ENCODE measurements around the gene ZBTB21. TPM values are rescaled to one million over a fixed set of nuclear protein-coding genes. Genes with fewer than 3 reads are reported as not detected.

The ZBTB21 gene
- total RNA-seq, 2 donors from 2014 or later: 17.3 to 23.1 TPM

GRCh38 chr21:41965461-41966013, 44.6 kb downstream of the ZBTB21 start:
- no peaks in the 10 kb centered on the region for H3K27me3 ChIP-seq (ENCODE audit: control insufficient read depth, insufficient read depth, low read length, poor library complexity, severe bottlenecking)
- H3K27ac Mint-ChIP-seq: no peak overlapping the region
- H3K9me3 Mint-ChIP-seq: peaks cover 1% of the 10 kb centered on the region
- H3K9ac ChIP-seq (ENCODE audit: extremely low read depth, low read length, poor library complexity, severe bottlenecking): no peak overlapping the region
- peaks cover 22% of the 10 kb centered on the region for H3K4me1 Mint-ChIP-seq
- no peak overlapping the region for H3K27ac ChIP-seq (ENCODE audit: low read depth, low read length)
- H3K27me3 Mint-ChIP-seq (ENCODE audit: insufficient read depth): peaks cover 3% of the 10 kb centered on the region
- TF ChIP-seq CTCF (conservative IDR thresholded peaks at IDR 0.05): no peak
- WGBS, 2 experiments (ENCODE audit: insufficient coverage in 1 of 2, insufficient read length in 1 of 2): 94 to 98% methylated on average over 10 of the region's 10 CpGs
- peak; percentile 22 for DNase-seq
- no peak overlapping the region for H3K4me3 ChIP-seq (ENCODE audit: low read length)
- H3K36me3 Mint-ChIP-seq (ENCODE audit: low read depth): no peaks in the 10 kb centered on the region
- H3K4me1 ChIP-seq (ENCODE audit: control insufficient read depth, insufficient read depth, low read length): peaks cover 3% of the 10 kb centered on the region
- no peaks in the 10 kb centered on the region for H3K36me3 ChIP-seq (ENCODE audit: control insufficient read depth, insufficient read depth, low read length)
- H3K9me3 ChIP-seq (ENCODE audit: control insufficient read depth, low read length): no peaks in the 10 kb centered on the region
- no peak overlapping the region for H3K4me3 Mint-ChIP-seq

GRCh38 chr21:41965045-41965444, 45.1 kb downstream of the ZBTB21 start:
- WGBS, 2 experiments (ENCODE audit: insufficient coverage in 1 of 2, insufficient read length in 1 of 2): 88 to 90% methylated on average over 5 of the region's 5 CpGs
- no peak for TF ChIP-seq CTCF (conservative IDR thresholded peaks at IDR 0.05)
- DNase-seq: peak; percentile 22
- H3K9me3 Mint-ChIP-seq: no peaks in the 10 kb centered on the region
- H3K36me3 Mint-ChIP-seq (ENCODE audit: low read depth): no peaks in the 10 kb centered on the region
- peaks cover 3% of the 10 kb centered on the region for H3K27me3 Mint-ChIP-seq (ENCODE audit: insufficient read depth)
- H3K4me3 ChIP-seq (ENCODE audit: low read length): no peak overlapping the region
- H3K36me3 ChIP-seq (ENCODE audit: control insufficient read depth, insufficient read depth, low read length): no peaks in the 10 kb centered on the region
- H3K9ac ChIP-seq (ENCODE audit: extremely low read depth, low read length, poor library complexity, severe bottlenecking): no peak overlapping the region
- no peak overlapping the region for H3K4me3 Mint-ChIP-seq
- H3K27ac ChIP-seq (ENCODE audit: low read depth, low read length): no peak overlapping the region
- H3K4me1 Mint-ChIP-seq: peaks cover 22% of the 10 kb centered on the region
- H3K9me3 ChIP-seq (ENCODE audit: control insufficient read depth, low read length): no peaks in the 10 kb centered on the region
- H3K27ac Mint-ChIP-seq: no peak overlapping the region
- peaks cover 3% of the 10 kb centered on the region for H3K4me1 ChIP-seq (ENCODE audit: control insufficient read depth, insufficient read depth, low read length)
- H3K27me3 ChIP-seq (ENCODE audit: control insufficient read depth, insufficient read depth, low read length, poor library complexity, severe bottlenecking): no peaks in the 10 kb centered on the region

- no peak overlapping the region for H3K4me3 ChIP-seq (ENCODE audit: low read length)
- no peaks in the 10 kb centered on the region for H3K27me3 ChIP-seq (ENCODE audit: control insufficient read depth, insufficient read depth, low read length, poor library complexity, severe bottlenecking)
- H3K27ac ChIP-seq (ENCODE audit: low read depth, low read length): no peak overlapping the region
- no peak for TF ChIP-seq CTCF (conservative IDR thresholded peaks at IDR 0.05)
- WGBS, 2 experiments (ENCODE audit: insufficient coverage in 1 of 2, insufficient read length in 1 of 2): 90 to 92% methylated on average over 6 to 8 of the region's 8 CpGs
- Mint-ChIP-seq H3K36me3 (ENCODE audit: low read depth) (no peaks in the 10 kb centered on the region), H3K27me3 (ENCODE audit: insufficient read depth) (peaks cover 3% of the 10 kb centered on the region), H3K27ac (no peak overlapping the region), H3K9me3 (no peaks in the 10 kb centered on the region), H3K4me1 (peaks cover 22% of the 10 kb centered on the region), H3K4me3 (no peak overlapping the region)
- no peak overlapping the region for H3K9ac ChIP-seq (ENCODE audit: extremely low read depth, low read length, poor library complexity, severe bottlenecking)
- no peaks in the 10 kb centered on the region for H3K9me3 ChIP-seq (ENCODE audit: control insufficient read depth, low read length)
- peak; percentile 39 for DNase-seq
- peaks cover 3% of the 10 kb centered on the region for H3K4me1 ChIP-seq (ENCODE audit: control insufficient read depth, insufficient read depth, low read length)
- H3K36me3 ChIP-seq (ENCODE audit: control insufficient read depth, insufficient read depth, low read length): no peaks in the 10 kb centered on the region
These were observed 46.0 kb downstream of the ZBTB21 start for GRCh38 chr21:41964171-41964570.

Data from endodermal cell (in vitro differentiated cells).